Muscle layer of duodenum (tissue), 2 donors: Measurements from ENCODE around the gene ARFGAP2.

Source experiments
- H3K27ac ChIP-seq: one replicate; pipeline ENCODE4 v1.7.0; 2013; ENCODE audit warnings: mild to moderate bottlenecking, low read length
- H3K27me3 ChIP-seq: one replicate; pipeline ENCODE4 v1.7.0; 2013; ENCODE audit warnings: low read depth, mild to moderate bottlenecking, control low read depth, low read length
- H3K36me3 ChIP-seq, 2 donors: one replicate each; pipeline ENCODE4 v1.7.0; 2013; ENCODE audit warnings: low read length in 2 of 2, control low read depth in 1 of 2, mild to moderate bottlenecking in 1 of 2; ENCODE audit not compliant: insufficient read depth in 2 of 2, control insufficient read depth in 1 of 2
- H3K4me1 ChIP-seq, 2 donors: one replicate each; pipeline ENCODE4 v1.7.0; 2013; ENCODE audit warnings: low read length in 2 of 2, mild to moderate bottlenecking in 2 of 2, control low read depth in 1 of 2, moderate library complexity in 1 of 2; ENCODE audit not compliant: insufficient read depth in 2 of 2, control insufficient read depth in 1 of 2
- H3K4me3 ChIP-seq, 2 donors: one replicate each; pipeline ENCODE4 v1.7.0; 2013; ENCODE audit warnings: low read length in 2 of 2, low read depth in 1 of 2, mild to moderate bottlenecking in 1 of 2
- H3K9me3 ChIP-seq, 2 donors: one replicate each; pipeline ENCODE4 v1.7.0; 2013; ENCODE audit warnings: low read length in 2 of 2, control low read depth in 1 of 2, mild to moderate bottlenecking in 1 of 2; ENCODE audit not compliant: control insufficient read depth in 1 of 2
- donor health status: healthy.

ARFGAP2 gene

DNA sequence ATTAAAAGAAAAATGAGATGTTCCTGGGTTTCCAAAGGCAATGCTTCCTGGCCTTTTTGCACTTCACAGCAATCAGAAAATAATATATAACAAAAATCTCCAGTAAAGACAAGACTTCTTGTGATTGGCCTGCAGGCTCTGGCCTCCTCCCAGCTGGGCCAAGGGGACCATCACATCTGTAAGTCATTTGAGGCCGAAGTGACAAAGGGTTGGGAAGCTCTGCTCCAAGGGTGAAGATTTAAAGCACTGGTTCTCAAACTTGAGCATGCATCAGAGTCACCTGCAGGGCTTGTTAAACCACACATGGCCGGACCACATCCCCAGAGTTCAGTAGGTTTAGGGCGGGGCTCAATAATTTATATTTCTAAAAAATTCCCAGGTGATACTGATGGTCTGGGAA is 32.1 kb downstream of the ARFGAP2 start:
- H3K4me3 ChIP-seq, result no peak overlapping the region
- no peaks in the 10 kb centered on the region for H3K27me3 ChIP-seq
- peaks cover 9 to 20% of the 10 kb centered on the region in 2 donors for H3K4me1 ChIP-seq
- H3K9me3 ChIP-seq, result no peaks in the 10 kb centered on the region
- no peak overlapping the region for H3K27ac ChIP-seq
- no peaks in the 10 kb centered on the region for H3K36me3 ChIP-seq

GRCh38 chr11:47143322-47143721 is 33.4 kb downstream of the ARFGAP2 start:
- no peak overlapping the region for H3K27ac ChIP-seq
- peaks cover 0 to 11% of the 10 kb centered on the region in 2 donors for H3K4me1 ChIP-seq
- H3K36me3 ChIP-seq, result peaks cover 0 to under 1% of the 10 kb centered on the region in 2 donors
- H3K9me3 ChIP-seq, result no peaks in the 10 kb centered on the region
- no peaks in the 10 kb centered on the region for H3K27me3 ChIP-seq
- H3K4me3 ChIP-seq, result no peak overlapping the region

DNA sequence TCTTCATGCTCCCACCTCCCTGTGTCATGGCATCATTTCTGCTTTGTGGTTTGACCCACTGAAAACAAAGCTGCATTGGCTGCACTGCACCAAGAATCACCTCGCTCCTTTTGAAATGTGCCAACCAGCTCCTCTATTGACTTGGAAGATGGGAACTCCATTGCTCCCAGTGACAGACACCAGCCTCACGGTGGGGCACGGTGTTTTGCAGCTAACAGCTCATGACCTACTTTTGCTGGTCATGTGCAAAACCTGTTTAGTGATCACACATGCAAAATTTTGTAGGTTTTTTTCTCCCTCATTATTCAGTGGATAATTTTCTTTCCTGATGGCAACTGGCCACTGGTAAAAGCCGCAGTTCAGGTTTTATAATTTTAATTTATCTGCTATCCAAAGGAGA is 36.8 kb downstream of the ARFGAP2 start:
- Histone ChIP-seq H3K36me3 (peaks cover 9 to 12% of the 10 kb centered on the region in 2 donors), H3K4me1 (peaks cover 0 to 11% of the 10 kb centered on the region in 2 donors), H3K27ac (no peak overlapping the region), H3K9me3 (no peaks in the 10 kb centered on the region), H3K4me3 (no peak overlapping the region), H3K27me3 (no peaks in the 10 kb centered on the region)

DNA sequence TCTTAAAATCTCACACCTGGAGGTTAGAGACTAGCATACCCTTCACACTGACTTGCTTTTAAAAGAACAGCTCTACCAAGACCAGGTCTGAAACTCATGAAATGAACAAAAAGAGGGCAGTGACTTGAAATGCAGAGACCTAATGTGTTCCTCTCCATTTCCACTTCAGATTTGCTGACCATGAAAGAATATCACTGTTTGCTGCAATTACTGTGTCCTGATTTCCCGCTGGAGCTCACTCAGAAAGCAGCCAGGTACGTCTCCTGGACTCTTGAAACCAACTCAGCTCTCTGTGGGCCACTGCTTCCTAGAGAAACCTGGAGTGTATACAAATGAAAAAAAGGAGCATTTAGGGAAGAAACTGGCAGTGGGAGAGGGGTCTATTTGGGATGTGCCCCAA is 39.2 kb downstream of the ARFGAP2 start:
- H3K27me3 ChIP-seq, result no peaks in the 10 kb centered on the region
- H3K4me3 ChIP-seq, result no peak overlapping the region
- H3K27ac ChIP-seq, result no peak overlapping the region
- H3K4me1 ChIP-seq, result no peaks in the 10 kb centered on the region
- H3K9me3 ChIP-seq, result no peaks in the 10 kb centered on the region
- H3K36me3 ChIP-seq, result peaks cover 9 to 12% of the 10 kb centered on the region in 2 donors

DNA sequence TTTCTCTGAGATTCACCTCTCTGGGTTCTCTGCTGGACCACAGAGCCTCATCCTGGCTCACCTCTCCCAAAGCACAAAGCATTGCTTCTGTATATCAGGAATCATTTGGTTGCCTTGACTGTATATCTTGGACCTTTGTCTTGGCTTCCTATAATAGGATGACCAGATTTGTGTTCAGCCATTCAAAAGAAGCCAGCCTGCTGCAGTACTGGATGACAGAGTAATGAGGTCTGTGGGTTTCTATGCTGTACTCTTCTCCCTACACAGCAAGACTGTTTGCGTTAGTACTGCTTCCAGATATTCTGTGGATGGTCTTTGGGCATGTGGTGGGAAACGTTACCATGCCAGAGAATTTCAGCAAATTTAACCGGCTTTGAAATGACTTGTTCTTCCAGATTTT is 39.8 kb downstream of the ARFGAP2 start:
- no peaks in the 10 kb centered on the region for H3K27me3 ChIP-seq

GRCh38 chr11:47136327-47136726 is 40.4 kb downstream of the ARFGAP2 start:
- Histone ChIP-seq H3K4me3 (no peak overlapping the region), H3K27me3 (no peaks in the 10 kb centered on the region), H3K9me3 (no peaks in the 10 kb centered on the region), H3K27ac (no peak overlapping the region), H3K4me1 (no peaks in the 10 kb centered on the region), H3K36me3 (peaks cover 9 to 12% of the 10 kb centered on the region in 2 donors)

More for the DNA sequence above, 39.8 kb downstream of the ARFGAP2 start:
- Histone ChIP-seq H3K4me3 (no peak overlapping the region), H3K9me3 (no peaks in the 10 kb centered on the region), H3K36me3 (peaks cover 9 to 12% of the 10 kb centered on the region in 2 donors), H3K4me1 (no peaks in the 10 kb centered on the region), H3K27ac (no peak overlapping the region)

DNA sequence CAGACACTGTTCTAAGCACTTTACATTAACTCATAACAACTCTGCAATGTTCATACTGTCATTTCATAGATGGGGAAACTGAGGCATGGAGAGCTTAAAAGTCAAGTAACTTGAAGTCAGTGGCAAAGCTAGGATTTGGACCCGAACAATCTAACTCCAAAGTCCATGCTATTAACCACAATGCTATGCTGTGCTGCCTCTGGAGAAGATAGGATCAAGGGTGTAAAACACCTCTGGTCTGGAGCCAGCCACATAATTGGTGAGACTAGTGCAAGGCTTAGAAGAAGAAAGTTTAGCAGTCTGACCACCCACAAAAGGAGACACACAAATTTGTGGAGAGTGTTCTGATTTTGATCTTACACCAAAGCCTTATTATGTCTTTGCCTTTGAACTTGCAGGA is 43.7 kb downstream of the ARFGAP2 start:
- Histone ChIP-seq H3K27ac (no peak overlapping the region), H3K9me3 (no peaks in the 10 kb centered on the region), H3K36me3 (peaks cover 8% of the 10 kb centered on the region in 2 donors), H3K4me1 (no peaks in the 10 kb centered on the region), H3K27me3 (no peaks in the 10 kb centered on the region), H3K4me3 (no peak overlapping the region)

DNA sequence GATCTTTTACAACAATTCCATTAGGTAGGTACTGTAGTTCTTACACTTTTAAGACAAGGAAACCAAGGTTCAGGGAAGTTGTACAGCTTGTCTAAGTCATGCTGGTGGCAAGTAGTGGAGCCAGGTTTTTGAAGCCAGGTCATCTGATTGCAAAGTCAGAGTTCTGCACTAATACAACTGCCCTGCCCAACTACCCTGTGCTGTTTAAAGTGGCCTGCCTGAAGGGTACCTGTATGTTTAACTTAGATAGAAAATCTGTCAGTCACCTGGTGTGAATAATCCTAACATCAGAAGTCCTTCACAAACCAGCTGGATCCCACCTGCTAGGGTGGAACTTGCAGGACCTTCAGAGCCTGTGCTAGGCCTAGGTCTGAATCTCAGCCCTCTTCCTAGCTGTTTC is 44.2 kb downstream of the ARFGAP2 start:
- Histone ChIP-seq H3K36me3 (peaks cover 3% of the 10 kb centered on the region in 2 donors), H3K4me1 (no peaks in the 10 kb centered on the region), H3K9me3 (no peaks in the 10 kb centered on the region), H3K27me3 (no peaks in the 10 kb centered on the region), H3K27ac (no peak overlapping the region), H3K4me3 (no peak overlapping the region)

- Histone ChIP-seq H3K27ac (no peak overlapping the region), H3K27me3 (no peaks in the 10 kb centered on the region)
Observed at GRCh38 chr11:47131136-47131535, 45.5 kb downstream of the ARFGAP2 start.

GRCh38 chr11:47130543-47130942 is 46.1 kb downstream of the ARFGAP2 start:
- H3K36me3 ChIP-seq, result no peaks in the 10 kb centered on the region
- H3K4me3 ChIP-seq, result no peak overlapping the region
- H3K27me3 ChIP-seq, result no peaks in the 10 kb centered on the region
- no peaks in the 10 kb centered on the region for H3K4me1 ChIP-seq
- no peaks in the 10 kb centered on the region for H3K9me3 ChIP-seq
- H3K27ac ChIP-seq, result no peak overlapping the region

More at GRCh38 chr11:47131136-47131535, 45.5 kb downstream of the ARFGAP2 start:
- no peaks in the 10 kb centered on the region for H3K4me1 ChIP-seq
- H3K9me3 ChIP-seq, result no peaks in the 10 kb centered on the region
- no peaks in the 10 kb centered on the region for H3K36me3 ChIP-seq
- H3K4me3 ChIP-seq, result no peak overlapping the region

- Histone ChIP-seq H3K27me3 (no peaks in the 10 kb centered on the region), H3K27ac (no peak overlapping the region), H3K36me3 (no peaks in the 10 kb centered on the region), H3K4me1 (no peaks in the 10 kb centered on the region), H3K4me3 (no peak overlapping the region), H3K9me3 (no peaks in the 10 kb centered on the region)
Observed at GRCh38 chr11:47127213-47127612, 49.5 kb downstream of the ARFGAP2 start.

DNA sequence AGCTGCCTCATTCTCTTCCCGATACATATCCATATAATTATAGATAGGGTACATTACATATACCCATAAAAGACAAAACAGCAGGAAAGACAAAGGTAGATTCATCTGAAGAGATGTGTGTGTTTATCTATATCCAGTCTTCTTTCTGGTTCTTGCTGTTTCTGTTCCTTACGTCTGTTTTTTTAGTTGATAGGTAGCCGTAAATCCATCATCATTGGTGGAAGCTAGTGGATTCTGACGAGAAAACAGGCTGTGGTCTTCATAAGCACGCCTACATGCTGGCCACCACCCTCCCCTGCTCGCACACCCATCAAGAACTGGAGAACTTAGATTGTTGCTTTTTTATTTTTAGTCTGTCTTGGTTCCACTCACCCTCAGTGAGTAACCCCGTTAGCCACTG is 51.6 kb downstream of the ARFGAP2 start:
- H3K36me3 ChIP-seq, result no peaks in the 10 kb centered on the region
- H3K4me3 ChIP-seq, result no peak overlapping the region
- H3K27me3 ChIP-seq, result no peaks in the 10 kb centered on the region
- H3K4me1 ChIP-seq, result no peaks in the 10 kb centered on the region
- H3K9me3 ChIP-seq, result no peaks in the 10 kb centered on the region
- H3K27ac ChIP-seq, result no peak overlapping the region
